Mesenchymal stem cell (in vitro differentiated cells and primary cell): ENCODE results near the gene GNAO1.

Experiments used
- DNase-seq: peaks from one replicate; pipeline ENCODE4 v3.0.0-alpha.2; 2013
- H2AFZ ChIP-seq: one replicate; pipeline ENCODE4 v1.6.1; 2013; ENCODE audit warnings: low read depth, mild to moderate bottlenecking, control low read depth, inconsistent platforms, low read length, moderate library complexity
- H2AK5ac ChIP-seq: 2 replicates; pipeline ENCODE4 v1.6.1; 2013; ENCODE audit warnings: low read length, moderate library complexity, mild to moderate bottlenecking, inconsistent platforms; ENCODE audit not compliant: severe bottlenecking
- H2BK120ac ChIP-seq: one replicate; pipeline ENCODE4 v1.6.1; 2013; ENCODE audit warnings: low read depth, mild to moderate bottlenecking, inconsistent platforms, low read length, moderate library complexity
- H2BK12ac ChIP-seq, 2 experiments: one replicate each; pipeline ENCODE4 v1.6.1; 2013; ENCODE audit warnings: inconsistent platforms in 2 of 2, low read length in 2 of 2, mild to moderate bottlenecking in 2 of 2, moderate library complexity in 2 of 2, control low read depth in 1 of 2
- H2BK15ac ChIP-seq: one replicate; pipeline ENCODE4 v1.6.1; 2013; ENCODE audit warnings: mild to moderate bottlenecking, low read depth, inconsistent platforms; ENCODE audit not compliant: poor library complexity, severe bottlenecking
- H2BK5ac ChIP-seq: 2 replicates; pipeline ENCODE4 v1.6.1; 2013; ENCODE audit warnings: low read depth, mild to moderate bottlenecking, low read length, control low read depth, inconsistent platforms; ENCODE audit not compliant: poor library complexity, severe bottlenecking
- H3K14ac ChIP-seq, 2 experiments: one replicate each; pipeline ENCODE4 v1.6.1; 2013; ENCODE audit warnings: inconsistent platforms in 2 of 2, low read length in 2 of 2, control low read depth in 1 of 2, mild to moderate bottlenecking in 1 of 2, moderate library complexity in 1 of 2
- H3K18ac ChIP-seq, 2 experiments: one replicate each; pipeline ENCODE4 v1.6.1; 2013; ENCODE audit warnings: inconsistent platforms in 2 of 2, low read length in 2 of 2, control low read depth in 1 of 2, low read depth in 1 of 2, mild to moderate bottlenecking in 1 of 2
- H3K23ac ChIP-seq, 2 experiments: one replicate each; pipeline ENCODE4 v1.6.1; 2013; ENCODE audit warnings: inconsistent platforms in 2 of 2, low read length in 2 of 2, mild to moderate bottlenecking in 2 of 2, moderate library complexity in 2 of 2, control low read depth in 1 of 2
- H3K27ac ChIP-seq: 2 replicates; pipeline ENCODE4 v1.5.1; 2013; ENCODE audit warnings: mild to moderate bottlenecking, moderate library complexity, low read length, control low read depth, inconsistent platforms; ENCODE audit not compliant: poor library complexity, severe bottlenecking
- H3K27me3 ChIP-seq, 2 experiments: 2 replicates each; pipeline versions ENCODE4 v1.6.1 to v1.7.0; 2013; ENCODE audit warnings: low read length in 2 of 2, mild to moderate bottlenecking in 2 of 2, moderate library complexity in 2 of 2, control low read depth in 1 of 2, inconsistent platforms in 1 of 2; ENCODE audit not compliant: control insufficient read depth in 1 of 2, insufficient read depth in 1 of 2
- H3K36me3 ChIP-seq, 2 experiments: 2 replicates each; pipeline versions ENCODE4 v1.6.1 to v1.7.0; 2013; ENCODE audit warnings: low read length in 2 of 2, control low read depth in 1 of 2, inconsistent platforms in 1 of 2, low read depth in 1 of 2, mild to moderate bottlenecking in 1 of 2; ENCODE audit not compliant: insufficient read depth in 2 of 2, control insufficient read depth in 1 of 2
- H3K4ac ChIP-seq, 2 experiments: one replicate each; pipeline ENCODE4 v1.6.1; 2013; ENCODE audit warnings: inconsistent platforms in 2 of 2, low read length in 2 of 2, mild to moderate bottlenecking in 2 of 2, moderate library complexity in 2 of 2, control low read depth in 1 of 2, low read depth in 1 of 2
- H3K4me1 ChIP-seq: 2 replicates; pipeline ENCODE4 v1.6.1; 2013; ENCODE audit warnings: low read depth, low read length, control low read depth; ENCODE audit not compliant: control insufficient read depth, insufficient read depth
- H3K4me2 ChIP-seq: 2 replicates; pipeline ENCODE4 v1.6.1; 2013; ENCODE audit warnings: low read length, mild to moderate bottlenecking, inconsistent platforms; ENCODE audit not compliant: poor library complexity, severe bottlenecking
- H3K4me3 ChIP-seq, 2 experiments: 2 replicates each; pipeline versions ENCODE4 v1.5.1 to v1.7.0; 2013; ENCODE audit warnings: low read length in 2 of 2, mild to moderate bottlenecking in 2 of 2, control low read depth in 1 of 2, low read depth in 1 of 2; ENCODE audit not compliant: insufficient read depth in 1 of 2
- H3K79me1 ChIP-seq: replicated peaks from 2 replicates; pipeline ENCODE4 v1.6.1; 2013; ENCODE audit warnings: mild to moderate bottlenecking, control low read depth, low read length, inconsistent platforms; ENCODE audit not compliant: poor library complexity, severe bottlenecking
- H3K9ac ChIP-seq: 2 replicates; pipeline ENCODE4 v1.7.0; 2013; ENCODE audit warnings: mild to moderate bottlenecking, low read length, moderate library complexity
- H3K9me3 ChIP-seq: 2 replicates; pipeline ENCODE4 v1.7.0; 2013; ENCODE audit warnings: mild to moderate bottlenecking, low read length; ENCODE audit not compliant: control insufficient read depth
- H4K8ac ChIP-seq: one replicate; pipeline ENCODE4 v1.6.1; 2013; ENCODE audit warnings: inconsistent platforms, mild to moderate bottlenecking, low read length, moderate library complexity
- H4K91ac ChIP-seq: one replicate; pipeline ENCODE4 v1.6.1; 2013; ENCODE audit warnings: mild to moderate bottlenecking, low read length, inconsistent platforms
- WGBS: methylation state at CpG from one replicate; pipeline ENCODE4 v1.1.7; 2013; ENCODE audit warnings: mixed read lengths; 5-methylcytosine and 5-hydroxymethylcytosine counted together

Gene GNAO1

GRCh38 chr16:56344518-56345405, 153.5 kb downstream of the GNAO1 start:
- no peak overlapping the region for H2BK120ac ChIP-seq
- no peaks in the 10 kb centered on the region for H3K36me3 ChIP-seq
- 64% methylated on average over 13 of the region's 18 CpGs for WGBS
- peak overlapping the region in 1 of 2 experiments; percentile 71 for H3K23ac ChIP-seq
- no peak overlapping the region for H3K27ac ChIP-seq
- no peak overlapping the region for H3K4ac ChIP-seq
- no peaks in the 10 kb centered on the region for H3K9me3 ChIP-seq
- no peak overlapping the region for H2AK5ac ChIP-seq
- no peaks in the 10 kb centered on the region for H3K4me1 ChIP-seq
- no peak overlapping the region for H3K9ac ChIP-seq
- H2BK5ac ChIP-seq = no peak overlapping the region
- no peak overlapping the region for H3K14ac ChIP-seq
- no peak overlapping the region for H3K18ac ChIP-seq
- H3K4me2 ChIP-seq = no peak overlapping the region
- no peak overlapping the region for H4K91ac ChIP-seq
- peak overlapping the region; percentile 36 for H2AFZ ChIP-seq
- H4K8ac ChIP-seq = no peak overlapping the region
- peaks cover 0 to 9% of the 10 kb centered on the region in 2 experiments for H3K27me3 ChIP-seq
- H3K4me3 ChIP-seq = no peak overlapping the region
- H2BK12ac ChIP-seq = no peak overlapping the region
- DNase-seq = no peak
- H2BK15ac ChIP-seq = no peak overlapping the region
- no peaks in the 10 kb centered on the region for H3K79me1 ChIP-seq

- Histone ChIP-seq H4K8ac (no peak overlapping the region), H3K4ac (no peak overlapping the region), H2BK5ac (no peak overlapping the region), H2AFZ (no peak overlapping the region), H2BK12ac (no peak overlapping the region), H3K4me1 (no peaks in the 10 kb centered on the region), H3K4me3 (no peak overlapping the region), H3K27me3 (peaks cover under 1 to 17% of the 10 kb centered on the region in 2 experiments), H3K9ac (no peak overlapping the region), H3K14ac (no peak overlapping the region), H3K27ac (no peak overlapping the region), H3K18ac (no peak overlapping the region), H2BK120ac (no peak overlapping the region), H2BK15ac (no peak overlapping the region), H2AK5ac (no peak overlapping the region), H3K23ac (no peak overlapping the region), H3K9me3 (no peaks in the 10 kb centered on the region), H3K36me3 (no peaks in the 10 kb centered on the region), H3K79me1 (no peaks in the 10 kb centered on the region), H3K4me2 (no peak overlapping the region), H4K91ac (no peak overlapping the region)
- DNase-seq = no peak
- 93% methylated on average over 13 of the region's 13 CpGs for WGBS
Observed at GRCh38 chr16:56345406-56346050, 154.2 kb downstream of the GNAO1 start.

GRCh38 chr16:56346131-56346890, 155.0 kb downstream of the GNAO1 start:
- no peaks in the 10 kb centered on the region for H3K9me3 ChIP-seq
- H3K14ac ChIP-seq = no peak overlapping the region
- H3K4me2 ChIP-seq = no peak overlapping the region
- no peak overlapping the region for H4K8ac ChIP-seq
- no peak overlapping the region for H2BK12ac ChIP-seq
- no peak overlapping the region for H3K27ac ChIP-seq
- H3K23ac ChIP-seq = no peak overlapping the region
- H3K79me1 ChIP-seq = no peaks in the 10 kb centered on the region
- no peak overlapping the region for H2AK5ac ChIP-seq
- H3K4me1 ChIP-seq = no peaks in the 10 kb centered on the region
- H3K4me3 ChIP-seq = no peak overlapping the region
- peaks cover 9 to 24% of the 10 kb centered on the region in 2 experiments for H3K27me3 ChIP-seq
- H2BK5ac ChIP-seq = no peak overlapping the region
- H3K9ac ChIP-seq = no peak overlapping the region
- no peak overlapping the region for H2BK120ac ChIP-seq
- 95% methylated on average over 15 of the region's 15 CpGs for WGBS
- no peak overlapping the region for H3K18ac ChIP-seq
- no peak overlapping the region for H2BK15ac ChIP-seq
- no peak overlapping the region for H2AFZ ChIP-seq
- H3K36me3 ChIP-seq = no peaks in the 10 kb centered on the region
- no peak overlapping the region for H4K91ac ChIP-seq
- no peak overlapping the region for H3K4ac ChIP-seq
- DNase-seq = no peak

GRCh38 chr16:56347166-56347565, 155.9 kb downstream of the GNAO1 start:
- Histone ChIP-seq H2AFZ (no peak overlapping the region), H3K9ac (no peak overlapping the region), H3K23ac (no peak overlapping the region), H4K8ac (no peak overlapping the region), H2BK120ac (no peak overlapping the region), H2AK5ac (no peak overlapping the region), H3K4me2 (no peak overlapping the region), H4K91ac (no peak overlapping the region), H2BK15ac (no peak overlapping the region), H3K27ac (no peak overlapping the region), H3K9me3 (no peaks in the 10 kb centered on the region), H3K79me1 (no peaks in the 10 kb centered on the region), H2BK12ac (no peak overlapping the region), H3K36me3 (no peaks in the 10 kb centered on the region), H3K18ac (no peak overlapping the region), H3K4me1 (no peaks in the 10 kb centered on the region), H2BK5ac (no peak overlapping the region), H3K4me3 (no peak overlapping the region), H3K27me3 (peaks cover 12 to 33% of the 10 kb centered on the region in 2 experiments), H3K4ac (no peak overlapping the region), H3K14ac (no peak overlapping the region)
- 62% methylated on average over 6 of the region's 8 CpGs for WGBS
- DNase-seq = no peak
